ENCODE data around the gene STRN4. TPM values are rescaled to one million over a fixed set of nuclear protein-coding genes. Genes with fewer than 3 reads are reported as not detected.

STRN4 gene
- total and polyA plus RNA-seq, 2 experiments from 2014 or later: 98.4 to 144 TPM

DNA sequence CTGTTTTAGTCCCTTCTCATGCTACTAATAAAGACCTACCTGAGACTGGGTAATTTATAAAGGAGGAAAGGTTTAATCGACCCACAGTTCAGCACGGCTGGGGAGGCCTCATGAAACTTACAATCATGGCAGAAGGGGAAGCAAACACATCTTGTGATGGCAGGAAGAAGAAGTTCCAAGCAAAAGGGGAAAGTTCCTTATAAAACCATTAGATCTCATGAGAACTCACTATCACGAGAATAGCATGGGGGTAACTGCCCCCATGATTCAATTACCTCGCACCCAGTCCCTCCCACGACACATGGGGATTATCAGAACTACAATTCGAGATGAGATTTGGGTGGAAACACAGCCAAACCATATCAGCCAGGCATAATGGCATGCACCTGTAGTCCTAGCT lies 13.0 kb upstream of the STRN4 start:
- DNase-seq (ENCODE audit: low read depth in 1 of 2, low spot score in 1 of 2): no peak

DNA sequence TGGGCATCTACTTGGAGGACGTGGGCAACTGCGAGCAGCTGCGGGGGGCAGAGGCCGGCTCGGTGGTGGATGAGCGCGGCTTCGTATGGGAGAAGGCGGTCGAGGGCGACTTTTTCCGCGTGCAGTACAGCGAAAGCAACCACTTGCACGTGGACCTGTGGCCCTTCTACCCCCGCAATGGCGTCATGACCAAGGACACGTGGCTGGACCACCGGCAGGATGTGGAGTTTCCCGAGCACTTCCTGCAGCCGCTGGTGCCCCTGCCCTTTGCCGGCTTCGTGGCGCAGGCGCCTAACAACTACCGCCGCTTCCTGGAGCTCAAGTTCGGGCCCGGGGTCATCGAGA lies 10.3 kb upstream of the STRN4 start:
- Histone ChIP-seq H3K27ac (no peak overlapping the region), H3K27me3 (no peaks in the 10 kb centered on the region), H3K4me1 (ENCODE audit: low read depth) (no peaks in the 10 kb centered on the region), H3K4me3 (no peak overlapping the region), H3K36me3 (peaks cover 2% of the 10 kb centered on the region), H3K9me3 (ENCODE audit: low read depth) (no peaks in the 10 kb centered on the region)
- TF ChIP-seq, protein P1, sequence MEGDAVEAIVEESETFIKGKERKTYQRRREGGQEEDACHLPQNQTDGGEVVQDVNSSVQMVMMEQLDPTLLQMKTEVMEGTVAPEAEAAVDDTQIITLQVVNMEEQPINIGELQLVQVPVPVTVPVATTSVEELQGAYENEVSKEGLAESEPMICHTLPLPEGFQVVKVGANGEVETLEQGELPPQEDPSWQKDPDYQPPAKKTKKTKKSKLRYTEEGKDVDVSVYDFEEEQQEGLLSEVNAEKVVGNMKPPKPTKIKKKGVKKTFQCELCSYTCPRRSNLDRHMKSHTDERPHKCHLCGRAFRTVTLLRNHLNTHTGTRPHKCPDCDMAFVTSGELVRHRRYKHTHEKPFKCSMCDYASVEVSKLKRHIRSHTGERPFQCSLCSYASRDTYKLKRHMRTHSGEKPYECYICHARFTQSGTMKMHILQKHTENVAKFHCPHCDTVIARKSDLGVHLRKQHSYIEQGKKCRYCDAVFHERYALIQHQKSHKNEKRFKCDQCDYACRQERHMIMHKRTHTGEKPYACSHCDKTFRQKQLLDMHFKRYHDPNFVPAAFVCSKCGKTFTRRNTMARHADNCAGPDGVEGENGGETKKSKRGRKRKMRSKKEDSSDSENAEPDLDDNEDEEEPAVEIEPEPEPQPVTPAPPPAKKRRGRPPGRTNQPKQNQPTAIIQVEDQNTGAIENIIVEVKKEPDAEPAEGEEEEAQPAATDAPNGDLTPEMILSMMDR (IDR thresholded peaks at IDR 0.05; ENCODE audit: low read depth, low read length): no peak
- DNase-seq (ENCODE audit: low read depth in 1 of 2, low spot score in 1 of 2): no peak

More for the DNA sequence above, 13.0 kb upstream of the STRN4 start:
- Histone ChIP-seq H3K9me3 (ENCODE audit: low read depth) (no peaks in the 10 kb centered on the region), H3K4me1 (ENCODE audit: low read depth) (no peaks in the 10 kb centered on the region), H3K36me3 (peaks cover 2% of the 10 kb centered on the region), H3K4me3 (no peak overlapping the region), H3K27me3 (no peaks in the 10 kb centered on the region), H3K27ac (no peak overlapping the region)
- TF ChIP-seq, protein P1 (IDR thresholded peaks at IDR 0.05; ENCODE audit: low read depth, low read length): no peak

GRCh38 chr19:46755853-46756543 lies 9.7 kb upstream of the STRN4 start:
- TF ChIP-seq, protein P1 (IDR thresholded peaks at IDR 0.05; ENCODE audit: low read depth, low read length): no peak
- Histone ChIP-seq H3K27me3 (no peaks in the 10 kb centered on the region), H3K4me3 (no peak overlapping the region), H3K27ac (no peak overlapping the region), H3K4me1 (ENCODE audit: low read depth) (no peaks in the 10 kb centered on the region), H3K9me3 (ENCODE audit: low read depth) (no peaks in the 10 kb centered on the region), H3K36me3 (peaks cover 2% of the 10 kb centered on the region)
- no peak for DNase-seq (ENCODE audit: low read depth in 1 of 2, low spot score in 1 of 2)

DNA sequence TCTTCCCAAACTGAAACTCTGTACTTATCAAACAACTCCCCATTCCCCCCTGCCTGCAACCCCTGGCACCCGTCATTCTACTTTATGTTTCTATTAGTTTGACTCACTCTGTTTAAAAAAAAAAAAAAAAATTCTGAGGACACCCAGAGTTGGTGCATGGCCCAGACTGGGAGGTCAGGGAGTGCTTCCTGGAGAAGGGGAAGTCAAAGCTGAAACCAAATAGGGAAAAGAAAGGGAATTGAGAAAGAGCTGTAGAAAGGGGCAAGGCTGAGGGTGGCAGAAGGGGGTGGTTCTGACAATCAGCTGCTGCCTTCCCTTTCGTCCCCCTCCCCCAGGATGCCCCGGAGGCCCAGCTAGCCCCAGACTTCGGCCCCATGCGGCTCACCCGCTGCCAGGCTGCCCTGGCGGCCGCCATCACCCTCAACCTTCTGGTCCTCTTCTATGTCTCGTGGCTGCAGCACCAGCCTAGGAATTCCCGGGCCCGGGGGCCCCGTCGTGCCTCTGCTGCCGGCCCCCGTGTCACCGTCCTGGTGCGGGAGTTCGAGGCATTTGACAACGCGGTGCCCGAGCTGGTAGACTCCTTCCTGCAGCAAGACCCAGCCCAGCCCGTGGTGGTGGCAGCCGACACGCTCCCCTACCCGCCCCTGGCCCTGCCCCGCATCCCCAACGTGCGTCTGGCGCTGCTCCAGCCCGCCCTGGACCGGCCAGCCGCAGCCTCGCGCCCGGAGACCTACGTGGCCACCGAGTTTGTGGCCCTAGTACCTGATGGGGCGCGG lies 9.0 kb upstream of the STRN4 start:
- Histone ChIP-seq H3K4me1 (ENCODE audit: low read depth) (no peaks in the 10 kb centered on the region), H3K27me3 (no peaks in the 10 kb centered on the region), H3K36me3 (peaks cover 2% of the 10 kb centered on the region), H3K9me3 (ENCODE audit: low read depth) (no peaks in the 10 kb centered on the region), H3K27ac (no peak overlapping the region), H3K4me3 (no peak overlapping the region)
- DNase-seq (ENCODE audit: low read depth in 1 of 2, low spot score in 1 of 2): peak in 1 of 2 donors; percentile 80
- TF ChIP-seq, protein P1 (IDR thresholded peaks at IDR 0.05; ENCODE audit: low read depth, low read length): no peak

GRCh38 chr19:46753420-46754155 lies 7.3 kb upstream of the STRN4 start:
- Histone ChIP-seq H3K4me1 (ENCODE audit: low read depth) (no peaks in the 10 kb centered on the region), H3K4me3 (no peak overlapping the region), H3K36me3 (peaks cover 7% of the 10 kb centered on the region), H3K27me3 (no peaks in the 10 kb centered on the region), H3K27ac (no peak overlapping the region), H3K9me3 (ENCODE audit: low read depth) (no peaks in the 10 kb centered on the region)
- TF ChIP-seq, protein P1 (IDR thresholded peaks at IDR 0.05; ENCODE audit: low read depth, low read length): peak; percentile 42
- peak; percentile 37 to 68 for DNase-seq (ENCODE audit: low read depth in 1 of 2, low spot score in 1 of 2)
